HepG2 (cell line): ENCODE measurements around the gene HFM1.

ENCODE experiments used
- TBP ChIP-seq: sonication (generic); formaldehyde crosslinking; IDR thresholded peaks from 2 replicates; pipeline ENCODE4 v1.5.0; 2020; ENCODE audit warnings: missing genetic modification reagents
- TEAD3 ChIP-seq: optimal IDR thresholded peaks from 2 replicates; pipeline ENCODE3; 2016; ENCODE audit warnings: borderline replicate concordance
- ZNF225 ChIP-seq: sonication (generic); formaldehyde crosslinking; IDR thresholded peaks from 2 replicates; pipeline ENCODE4 v1.4.0; 2020; ENCODE audit warnings: mild to moderate bottlenecking, missing genetic modification reagents
- TF ChIP-seq, protein P1 (sequence below): sonication (generic); formaldehyde crosslinking; IDR thresholded peaks from 2 replicates; pipeline ENCODE4 v1.5.1; 2020; ENCODE audit warnings: missing genetic modification reagents, mild to moderate bottlenecking, borderline replicate concordance

DNA sequence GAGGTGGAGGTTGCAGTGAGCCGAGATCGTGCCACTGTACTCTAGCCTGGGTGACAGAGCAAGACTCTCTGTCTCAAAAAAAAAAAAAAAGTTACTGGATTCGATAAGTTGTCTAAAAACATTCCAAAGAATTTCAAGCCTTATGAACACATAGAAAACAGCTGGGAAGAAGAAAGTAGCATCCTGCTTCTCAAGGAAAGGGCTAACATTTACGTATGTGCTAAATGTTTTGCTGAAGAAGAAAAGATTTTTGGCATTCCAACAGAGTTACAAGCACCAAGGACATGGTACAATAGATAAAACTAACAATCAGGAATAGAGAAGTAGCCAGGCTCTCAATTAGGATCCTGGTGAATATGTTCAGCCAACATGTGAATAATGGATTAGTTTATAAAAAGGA, 69.8 kb downstream of the HFM1 start:
- no peak for TF ChIP-seq TEAD3 (CRISPR knock-in tag)
- no peak for TF ChIP-seq TBP (CRISPR knock-in tag)
- TF ChIP-seq ZNF225 (CRISPR knock-in tag): no peak
- TF ChIP-seq, protein P1, sequence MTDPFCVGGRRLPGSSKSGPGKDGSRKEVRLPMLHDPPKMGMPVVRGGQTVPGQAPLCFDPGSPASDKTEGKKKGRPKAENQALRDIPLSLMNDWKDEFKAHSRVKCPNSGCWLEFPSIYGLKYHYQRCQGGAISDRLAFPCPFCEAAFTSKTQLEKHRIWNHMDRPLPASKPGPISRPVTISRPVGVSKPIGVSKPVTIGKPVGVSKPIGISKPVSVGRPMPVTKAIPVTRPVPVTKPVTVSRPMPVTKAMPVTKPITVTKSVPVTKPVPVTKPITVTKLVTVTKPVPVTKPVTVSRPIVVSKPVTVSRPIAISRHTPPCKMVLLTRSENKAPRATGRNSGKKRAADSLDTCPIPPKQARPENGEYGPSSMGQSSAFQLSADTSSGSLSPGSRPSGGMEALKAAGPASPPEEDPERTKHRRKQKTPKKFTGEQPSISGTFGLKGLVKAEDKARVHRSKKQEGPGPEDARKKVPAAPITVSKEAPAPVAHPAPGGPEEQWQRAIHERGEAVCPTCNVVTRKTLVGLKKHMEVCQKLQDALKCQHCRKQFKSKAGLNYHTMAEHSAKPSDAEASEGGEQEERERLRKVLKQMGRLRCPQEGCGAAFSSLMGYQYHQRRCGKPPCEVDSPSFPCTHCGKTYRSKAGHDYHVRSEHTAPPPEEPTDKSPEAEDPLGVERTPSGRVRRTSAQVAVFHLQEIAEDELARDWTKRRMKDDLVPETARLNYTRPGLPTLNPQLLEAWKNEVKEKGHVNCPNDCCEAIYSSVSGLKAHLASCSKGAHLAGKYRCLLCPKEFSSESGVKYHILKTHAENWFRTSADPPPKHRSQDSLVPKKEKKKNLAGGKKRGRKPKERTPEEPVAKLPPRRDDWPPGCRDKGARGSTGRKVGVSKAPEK (CRISPR knock-in tag): no peak
